Prostate gland (tissue), 2 donors: ENCODE measurements around the gene TNS3.

Source experiments
- POLR2A ChIP-seq: fragments of 450-650 bp; IDR thresholded peaks from one replicate; pipeline ENCODE4 v1.6.1; 2016; ENCODE audit warnings: antibody characterized with exemption, mild to moderate bottlenecking
- POLR2AphosphoS5 ChIP-seq: sonication (generic); formaldehyde crosslinking; IDR thresholded peaks from one replicate; pipeline ENCODE4 v1.6.1; 2017; ENCODE audit warnings: antibody characterized with exemption
- TF ChIP-seq, protein P1 (sequence below), 4 experiments: fragments of 200-600 bp in 2 of 4; fragments of 450-650 bp in 2 of 4; sonication (generic) in 2 of 4; IDR thresholded peaks; 1 replicate in 3 of 4; 2 replicates in 1 of 4; pipeline ENCODE4 v1.5.1; 2016 to 2019; ENCODE audit warnings: antibody characterized with exemption in 4 of 4, mild to moderate bottlenecking in 2 of 4, moderate library complexity in 2 of 4

DNA sequence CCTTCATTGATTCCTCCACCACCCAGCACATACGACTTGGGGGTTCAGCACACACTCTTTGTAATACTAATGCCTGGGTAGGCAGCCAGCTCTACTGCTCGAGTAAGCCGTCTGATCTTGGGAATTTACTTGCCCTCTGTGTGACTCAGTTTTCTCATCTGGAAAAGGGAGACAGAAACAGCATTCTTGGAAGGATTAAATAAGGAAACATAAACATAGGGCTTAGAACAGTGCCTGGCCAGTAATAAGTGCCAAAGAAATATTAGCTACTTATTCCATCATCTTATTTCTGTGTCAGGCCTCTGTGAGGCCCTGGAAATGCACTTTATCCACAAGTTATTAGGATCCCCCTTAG lies 130.1 kb downstream of the TNS3 start:
- TF ChIP-seq POLR2A (no peak), POLR2AphosphoS5 (no peak)
- TF ChIP-seq, protein P1, sequence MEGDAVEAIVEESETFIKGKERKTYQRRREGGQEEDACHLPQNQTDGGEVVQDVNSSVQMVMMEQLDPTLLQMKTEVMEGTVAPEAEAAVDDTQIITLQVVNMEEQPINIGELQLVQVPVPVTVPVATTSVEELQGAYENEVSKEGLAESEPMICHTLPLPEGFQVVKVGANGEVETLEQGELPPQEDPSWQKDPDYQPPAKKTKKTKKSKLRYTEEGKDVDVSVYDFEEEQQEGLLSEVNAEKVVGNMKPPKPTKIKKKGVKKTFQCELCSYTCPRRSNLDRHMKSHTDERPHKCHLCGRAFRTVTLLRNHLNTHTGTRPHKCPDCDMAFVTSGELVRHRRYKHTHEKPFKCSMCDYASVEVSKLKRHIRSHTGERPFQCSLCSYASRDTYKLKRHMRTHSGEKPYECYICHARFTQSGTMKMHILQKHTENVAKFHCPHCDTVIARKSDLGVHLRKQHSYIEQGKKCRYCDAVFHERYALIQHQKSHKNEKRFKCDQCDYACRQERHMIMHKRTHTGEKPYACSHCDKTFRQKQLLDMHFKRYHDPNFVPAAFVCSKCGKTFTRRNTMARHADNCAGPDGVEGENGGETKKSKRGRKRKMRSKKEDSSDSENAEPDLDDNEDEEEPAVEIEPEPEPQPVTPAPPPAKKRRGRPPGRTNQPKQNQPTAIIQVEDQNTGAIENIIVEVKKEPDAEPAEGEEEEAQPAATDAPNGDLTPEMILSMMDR (IDR thresholded peaks at IDR 0.05): no peak
